22Rv1 (cell line): ENCODE measurements around the gene ATPAF1.

Source experiments
- CTCF ChIP-seq: fragments of 450-650 bp; IDR thresholded peaks from 2 replicates; pipeline ENCODE4 v1.5.1; 2017; ENCODE audit warnings: mild to moderate bottlenecking
- ZFX ChIP-seq: fragments of 450-650 bp; IDR thresholded peaks from 2 replicates; pipeline ENCODE4 v1.6.1; 2017; ENCODE audit warnings: antibody characterized with exemption, borderline replicate concordance

GRCh38 chr1:46652321-46653100, 15.7 kb downstream of the ATPAF1 start:
- TF ChIP-seq CTCF = no peak
- no peak for TF ChIP-seq ZFX
